NT2/D1 (cell line): ENCODE measurements around the gene PRR30.
"Not testable (repeated sequence)": the region's sequence is repeated elsewhere in the genome, so short reads cannot be mapped to it uniquely, and the experiment has no call there.

Source experiments
- DNase-seq: peaks from one replicate; pipeline ENCODE4 v3.0.0-alpha.2; 2011; ENCODE audit warnings: low read depth, low spot score
- H3K27me3 ChIP-seq: 2 replicates; pipeline ENCODE4 v1.6.0; 2011; ENCODE audit warnings: mild to moderate bottlenecking; ENCODE audit not compliant: insufficient read length, insufficient read depth
- H3K36me3 ChIP-seq: 2 replicates; pipeline ENCODE4 v1.6.1; 2011; ENCODE audit warnings: mild to moderate bottlenecking, low read length, mixed read lengths; ENCODE audit not compliant: insufficient read depth, insufficient read length
- H3K4me1 ChIP-seq: 2 replicates; pipeline ENCODE4 v1.5.1; 2011; ENCODE audit not compliant: insufficient read depth, insufficient read length
- H3K4me3 ChIP-seq: 2 replicates; pipeline ENCODE4 v1.5.1; 2011; ENCODE audit warnings: low read depth; ENCODE audit not compliant: insufficient read length
- H3K9ac ChIP-seq: 2 replicates; pipeline ENCODE4 v1.6.0; 2011; ENCODE audit warnings: low read depth; ENCODE audit not compliant: insufficient read length
- H3K9me3 ChIP-seq: 2 replicates; pipeline ENCODE4 v1.5.1; 2011; ENCODE audit warnings: mild to moderate bottlenecking, low read length; ENCODE audit not compliant: insufficient read depth
- SUZ12 ChIP-seq: IDR thresholded peaks from 2 replicates; pipeline ENCODE4 v1.6.1; 2011; ENCODE audit not compliant: insufficient read length, insufficient read depth; ENCODE audit errors: extremely low read depth
- YY1 ChIP-seq: IDR thresholded peaks from 2 replicates; pipeline ENCODE4 v1.6.1; 2011; ENCODE audit not compliant: insufficient read length, insufficient read depth
- ZNF274 ChIP-seq: IDR thresholded peaks from 2 replicates; pipeline ENCODE4 v1.6.1; 2011; ENCODE audit warnings: mild to moderate bottlenecking, low read depth, low read length

PRR30 gene

DNA sequence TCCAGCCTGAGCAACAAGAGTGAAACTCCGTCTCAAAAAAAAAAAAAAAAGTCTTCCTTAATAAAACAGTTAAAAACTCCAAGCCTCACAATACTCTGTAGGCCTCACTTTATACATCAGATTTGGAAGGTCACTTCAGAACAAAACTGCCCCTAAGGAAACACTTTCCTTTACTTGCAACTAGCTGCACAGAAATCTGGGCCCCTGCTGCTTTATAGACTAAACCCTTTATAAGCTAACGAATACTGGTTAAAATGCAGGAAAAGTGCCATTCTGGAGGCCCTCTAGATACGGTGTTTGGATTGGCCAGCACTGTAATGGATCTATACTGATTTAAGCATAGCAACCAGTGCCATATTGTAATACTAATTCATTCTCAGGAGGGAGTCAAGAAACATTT is 14.1 kb downstream of the PRR30 start:
- DNase-seq = no peak
- Histone ChIP-seq H3K36me3 (peaks cover 15% of the 10 kb centered on the region), H3K9me3 (no peaks in the 10 kb centered on the region), H3K4me3 (no peak overlapping the region), H3K9ac (no peak overlapping the region), H3K4me1 (peaks cover 5% of the 10 kb centered on the region), H3K27me3 (peaks cover 46% of the 10 kb centered on the region)
- TF ChIP-seq YY1 (no peak), ZNF274 (no peak), SUZ12 (no peak)

DNA sequence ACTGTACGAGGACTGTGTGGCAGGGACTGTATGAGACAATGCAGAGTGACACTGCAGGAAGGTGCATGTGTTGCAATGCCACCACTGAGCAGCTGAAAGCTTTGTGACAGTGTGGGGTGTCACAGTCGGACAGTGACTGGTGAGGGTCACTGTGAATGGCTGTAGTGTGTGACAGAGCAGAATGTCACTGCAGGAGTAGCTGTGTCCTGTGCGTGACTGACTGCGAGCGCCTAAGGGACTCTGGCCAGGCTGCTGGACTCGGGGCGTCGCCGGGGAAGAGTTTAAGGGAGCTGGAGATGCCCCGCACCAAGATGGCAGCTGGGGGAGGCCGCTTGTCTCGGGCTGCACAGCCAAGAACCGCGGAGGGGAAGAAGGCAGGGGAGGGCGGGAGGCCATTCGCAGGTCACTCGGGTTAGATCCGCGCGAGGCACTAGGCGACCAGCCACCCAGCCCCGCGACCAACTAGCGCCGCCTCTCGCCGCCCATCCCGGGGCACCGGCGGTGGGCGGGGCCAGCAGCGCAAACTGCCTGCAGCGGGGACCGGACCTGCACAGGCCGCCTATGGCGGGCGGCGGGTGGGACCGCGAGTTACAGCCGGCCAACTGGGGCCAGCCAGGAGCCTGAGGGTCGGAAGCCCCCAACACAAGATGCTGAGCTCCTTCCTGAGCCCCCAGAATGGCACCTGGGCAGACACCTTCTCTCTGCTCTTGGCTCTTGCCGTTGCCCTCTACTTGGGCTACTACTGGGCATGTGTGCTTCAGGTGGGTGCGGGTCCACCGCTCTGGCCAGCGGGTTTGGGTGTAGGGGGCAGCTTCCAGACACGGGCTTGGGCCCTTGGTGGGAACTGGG is 15.7 kb downstream of the PRR30 start, which contains the start of gene ABHD1:
TSS of gene ABHD1 (plus strand) at position 514 of the 849 bp plus-strand sequence. CDS start at position 648, 134 bp downstream.
- DNase-seq = no peak
- peaks cover 62% of the 10 kb centered on the region for H3K27me3 ChIP-seq
- H3K4me3 ChIP-seq = peak within 1 kb of the TSS; percentile 46
- no peak for TF ChIP-seq ZNF274
- TF ChIP-seq SUZ12 = no peak
- no peak for TF ChIP-seq YY1
- H3K36me3 ChIP-seq = no peaks in the 10 kb centered on the region
- no peaks in the 10 kb centered on the region for H3K9me3 ChIP-seq
- H3K4me1 ChIP-seq = peaks cover 8% of the 10 kb centered on the region
- peak within 1 kb of the TSS; percentile 67 for H3K9ac ChIP-seq

DNA sequence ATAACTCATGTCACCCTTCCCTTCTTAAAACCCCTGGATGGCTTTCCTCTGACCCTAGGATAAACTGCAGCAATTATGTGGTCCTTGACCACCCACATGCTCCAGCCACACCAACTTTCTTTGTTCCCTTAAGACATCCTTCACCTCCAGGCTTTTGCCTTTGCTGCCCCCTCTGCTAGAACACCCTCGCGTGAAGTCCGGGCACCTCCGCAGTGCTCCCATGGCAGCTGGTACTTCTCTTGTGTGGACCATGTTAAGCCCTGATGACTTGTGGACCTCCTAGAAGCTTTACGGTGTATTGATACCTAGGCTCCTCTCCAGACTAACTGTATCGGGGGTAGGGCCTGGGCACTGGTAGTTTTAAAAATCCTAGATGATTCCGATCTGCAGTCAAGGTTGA is 16.4 kb downstream of the PRR30 start:
- no peak for TF ChIP-seq SUZ12
- no peak for TF ChIP-seq ZNF274
- no peak for TF ChIP-seq YY1
- Histone ChIP-seq H3K9me3 (no peaks in the 10 kb centered on the region), H3K4me1 (peaks cover 8% of the 10 kb centered on the region), H3K36me3 (no peaks in the 10 kb centered on the region), H3K27me3 (peaks cover 69% of the 10 kb centered on the region), H3K9ac (no peak overlapping the region), H3K4me3 (no peak overlapping the region)
- DNase-seq = no peak

DNA sequence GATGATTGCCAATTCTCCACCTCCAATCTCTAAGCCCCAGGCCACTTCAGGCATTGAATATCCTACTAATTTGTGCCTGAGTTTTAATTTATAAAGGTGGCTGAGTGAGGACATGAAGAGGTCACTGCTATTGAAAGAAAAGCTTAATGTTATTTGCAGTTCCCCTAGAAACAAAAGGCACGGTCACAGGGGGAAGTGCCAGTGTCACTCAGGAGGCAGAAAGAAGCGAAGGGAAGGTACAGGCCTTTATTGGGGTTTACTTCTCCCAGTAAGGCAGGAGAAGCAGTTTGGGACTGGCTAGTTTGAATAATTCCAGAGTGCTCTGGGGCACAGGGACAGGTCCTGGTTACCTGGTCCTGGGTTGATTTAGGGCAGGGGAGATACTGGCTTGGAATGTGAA is 17.3 kb downstream of the PRR30 start:
- no peak for DNase-seq
- TF ChIP-seq ZNF274 (no peak), YY1 (no peak), SUZ12 (no peak)
- Histone ChIP-seq H3K4me3 (no peak overlapping the region), H3K9me3 (no peaks in the 10 kb centered on the region), H3K27me3 (peaks cover 75% of the 10 kb centered on the region), H3K4me1 (peaks cover 8% of the 10 kb centered on the region), H3K36me3 (no peaks in the 10 kb centered on the region), H3K9ac (no peak overlapping the region)

DNA sequence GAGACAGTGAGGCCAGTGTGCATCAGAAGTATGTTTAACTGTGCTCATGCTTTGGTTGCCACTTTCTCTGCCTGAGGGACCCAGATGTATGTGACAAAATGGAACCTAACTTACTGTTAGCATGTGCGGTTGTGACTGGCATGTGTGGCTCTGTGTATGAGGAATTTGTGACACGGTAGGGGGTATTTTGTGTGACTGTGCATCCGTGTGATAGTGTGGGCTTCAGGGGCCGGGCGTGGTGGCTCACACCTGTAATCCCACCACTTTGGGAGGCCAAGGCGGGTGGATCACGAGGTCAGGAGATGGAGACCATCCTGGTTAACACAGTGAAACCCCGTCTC is 19.9 kb downstream of the PRR30 start:
- Histone ChIP-seq H3K27me3 (peaks cover 71% of the 10 kb centered on the region), H3K9ac (peak overlapping the region; percentile 42)

DNA sequence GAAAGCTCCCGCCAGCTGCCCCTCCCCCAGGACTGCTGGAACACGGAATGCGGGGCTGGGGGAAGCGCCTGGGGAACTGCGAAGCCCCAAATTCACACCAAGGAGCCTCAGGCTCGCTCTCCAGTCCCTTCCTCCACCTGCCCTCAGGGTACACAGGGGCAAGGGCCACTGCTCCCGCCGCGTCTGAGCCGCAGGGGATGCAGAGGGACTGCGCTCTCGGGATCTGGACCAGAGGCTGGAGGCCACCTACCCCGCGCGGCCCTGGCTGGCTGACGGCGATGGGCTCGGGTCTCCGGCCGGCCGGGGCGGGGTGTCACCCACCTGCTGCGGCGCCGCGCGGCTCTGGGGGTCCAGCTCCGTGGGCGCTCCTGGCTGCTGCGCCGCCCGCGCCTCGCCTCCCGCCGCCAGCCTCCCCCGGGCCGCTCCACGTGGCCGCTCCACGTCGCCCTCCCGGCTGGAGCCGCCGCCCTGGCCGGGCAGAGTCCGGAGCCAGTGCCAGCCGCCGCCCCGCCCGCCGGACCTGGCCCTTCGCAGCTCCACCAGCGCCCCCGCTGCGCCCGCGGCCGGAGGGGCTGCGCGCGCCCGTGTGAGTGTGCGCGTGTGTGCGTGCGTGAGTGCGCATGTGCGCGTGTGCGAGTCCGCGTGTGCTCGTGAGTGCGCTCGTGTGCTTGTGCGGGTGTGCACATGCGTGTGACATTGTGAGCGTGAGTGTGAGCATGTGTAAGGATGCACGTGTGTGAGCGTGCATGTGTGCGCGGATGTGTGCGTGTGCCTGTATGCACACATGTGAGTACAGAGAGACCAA is 20.5 kb downstream of the PRR30 start, which contains the start of gene CGREF1:
TSS of gene CGREF1 (minus strand) at position 604 of the 805 bp plus-strand sequence. CDS start 14,762 bp downstream, outside the sequence.
- H3K4me1 ChIP-seq = peaks cover 5% of the 10 kb centered on the region
- H3K36me3 ChIP-seq = no peaks in the 10 kb centered on the region
- no peaks in the 10 kb centered on the region for H3K9me3 ChIP-seq
- no peak for TF ChIP-seq YY1
- no peak for TF ChIP-seq ZNF274
- TF ChIP-seq SUZ12 = no peak
- H3K4me3 ChIP-seq = peak within 1 kb of the TSS; percentile 36
- H3K9ac ChIP-seq = peak within 1 kb of the TSS; percentile 42
- H3K27me3 ChIP-seq = peaks cover 66% of the 10 kb centered on the region
- DNase-seq = no peak

More for the DNA sequence above, 19.9 kb downstream of the PRR30 start:
- DNase-seq, H3K4me1 ChIP-seq, H3K9me3 ChIP-seq, H3K36me3 ChIP-seq: not testable (repeated sequence)
- peak overlapping the region; percentile 36 for H3K4me3 ChIP-seq

DNA sequence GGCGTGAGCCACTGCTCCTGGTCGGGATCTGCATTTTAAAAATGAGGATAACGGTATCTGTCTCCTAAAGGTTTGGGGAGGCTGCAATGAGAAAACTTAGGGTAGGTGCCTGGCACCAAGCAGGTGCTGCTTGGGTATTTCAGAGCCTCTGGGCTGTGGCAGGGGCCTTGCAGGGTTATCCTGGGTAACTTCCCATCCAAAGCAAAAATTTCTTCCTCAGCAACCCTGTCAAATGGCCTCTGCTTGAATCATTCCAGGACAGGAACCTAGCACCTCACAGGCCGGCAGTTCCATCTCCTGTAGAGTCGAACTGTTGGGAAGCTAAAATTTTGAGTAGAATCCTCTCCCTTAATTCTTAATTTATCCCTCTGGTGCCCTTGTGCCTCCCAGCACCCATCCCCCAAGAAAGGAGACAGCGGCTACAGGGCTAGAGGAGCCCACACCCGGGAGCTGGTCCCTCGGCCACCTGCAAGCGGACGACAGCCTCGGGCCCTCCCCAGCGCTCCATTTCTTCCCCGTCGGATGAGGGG is 21.1 kb downstream of the PRR30 start:
- no peak for DNase-seq
- Histone ChIP-seq H3K9ac (peak overlapping the region; percentile 17), H3K36me3 (no peaks in the 10 kb centered on the region), H3K4me1 (peaks cover 4% of the 10 kb centered on the region), H3K27me3 (peaks cover 59% of the 10 kb centered on the region), H3K9me3 (no peaks in the 10 kb centered on the region), H3K4me3 (peak overlapping the region; percentile 36)
- TF ChIP-seq YY1 (no peak), SUZ12 (no peak), ZNF274 (no peak)
